ES-I3 (cell line): Measurements from ENCODE around the gene CHCHD3.

Source experiments
- H3K36me3 ChIP-seq: 2 replicates; pipeline ENCODE4 v1.6.1; 2013; ENCODE audit warnings: mild to moderate bottlenecking, low read length, control low read depth, moderate library complexity; ENCODE audit not compliant: insufficient read depth
- H3K4me1 ChIP-seq: 2 replicates; pipeline ENCODE4 v1.6.1; 2013; ENCODE audit warnings: mild to moderate bottlenecking, control low read depth, low read length; ENCODE audit not compliant: insufficient read depth
- H3K9ac ChIP-seq: 2 replicates; pipeline ENCODE4 v1.6.1; 2013; ENCODE audit warnings: low read depth, mild to moderate bottlenecking, low read length, moderate library complexity
- H3K9me3 ChIP-seq: 2 replicates; pipeline ENCODE4 v1.6.1; 2013; ENCODE audit warnings: mild to moderate bottlenecking, low read length, moderate library complexity; ENCODE audit not compliant: control insufficient read depth, insufficient read depth

Gene CHCHD3

GRCh38 chr7:132842478-132842877 is 239.4 kb downstream of the CHCHD3 start:
- H3K9ac ChIP-seq: no peak overlapping the region
- no peaks in the 10 kb centered on the region for H3K9me3 ChIP-seq
- H3K4me1 ChIP-seq: no peaks in the 10 kb centered on the region
- no peaks in the 10 kb centered on the region for H3K36me3 ChIP-seq

GRCh38 chr7:132840199-132840598 is 241.7 kb downstream of the CHCHD3 start:
- no peaks in the 10 kb centered on the region for H3K4me1 ChIP-seq
- H3K9me3 ChIP-seq: no peaks in the 10 kb centered on the region
- H3K9ac ChIP-seq: no peak overlapping the region
- H3K36me3 ChIP-seq: no peaks in the 10 kb centered on the region; the same call in 1 of the 2 replicates

- no peaks in the 10 kb centered on the region for H3K9me3 ChIP-seq
- H3K36me3 ChIP-seq: no peaks in the 10 kb centered on the region; the same call in 1 of the 2 replicates
- no peak overlapping the region for H3K9ac ChIP-seq
- H3K4me1 ChIP-seq: no peaks in the 10 kb centered on the region
Measured at GRCh38 chr7:132838313-132838712, 243.6 kb downstream of the CHCHD3 start.

GRCh38 chr7:132837529-132837928 is 244.4 kb downstream of the CHCHD3 start:
- no peaks in the 10 kb centered on the region for H3K9me3 ChIP-seq
- H3K4me1 ChIP-seq: no peaks in the 10 kb centered on the region
- no peak overlapping the region for H3K9ac ChIP-seq
- H3K36me3 ChIP-seq: no peaks in the 10 kb centered on the region; the same call in 1 of the 2 replicates

GRCh38 chr7:132836746-132837145 is 245.1 kb downstream of the CHCHD3 start:
- H3K9me3 ChIP-seq: no peaks in the 10 kb centered on the region
- H3K4me1 ChIP-seq: no peaks in the 10 kb centered on the region
- no peaks in the 10 kb centered on the region; the same call in 1 of the 2 replicates for H3K36me3 ChIP-seq
- no peak overlapping the region for H3K9ac ChIP-seq

- no peaks in the 10 kb centered on the region; the same call in 1 of the 2 replicates for H3K4me1 ChIP-seq
- H3K36me3 ChIP-seq: no peaks in the 10 kb centered on the region; the same call in 1 of the 2 replicates
- no peak overlapping the region for H3K9ac ChIP-seq
- H3K9me3 ChIP-seq: no peaks in the 10 kb centered on the region
Measured at GRCh38 chr7:132830941-132831340, 250.9 kb downstream of the CHCHD3 start.

GRCh38 chr7:132828502-132828901 is 253.4 kb downstream of the CHCHD3 start:
- Histone ChIP-seq H3K36me3 (no peaks in the 10 kb centered on the region), H3K9ac (no peak overlapping the region), H3K9me3 (no peaks in the 10 kb centered on the region), H3K4me1 (no peaks in the 10 kb centered on the region; the same call in 1 of the 2 replicates)

GRCh38 chr7:132825932-132826835 is 255.7 kb downstream of the CHCHD3 start:
- Histone ChIP-seq H3K9ac (no peak overlapping the region), H3K36me3 (no peaks in the 10 kb centered on the region), H3K9me3 (no peaks in the 10 kb centered on the region), H3K4me1 (no peaks in the 10 kb centered on the region; the same call in 1 of the 2 replicates)

- Histone ChIP-seq H3K36me3 (no peaks in the 10 kb centered on the region), H3K4me1 (no peaks in the 10 kb centered on the region; the same call in 1 of the 2 replicates), H3K9ac (no peak overlapping the region), H3K9me3 (no peaks in the 10 kb centered on the region)
Measured at GRCh38 chr7:132825222-132825621, 256.7 kb downstream of the CHCHD3 start.

- Histone ChIP-seq H3K4me1 (peaks cover 8% of the 10 kb centered on the region), H3K9me3 (no peaks in the 10 kb centered on the region), H3K9ac (no peak overlapping the region), H3K36me3 (no peaks in the 10 kb centered on the region)
Measured at GRCh38 chr7:132819648-132820047, 262.2 kb downstream of the CHCHD3 start.

- Histone ChIP-seq H3K4me1 (peaks cover 8% of the 10 kb centered on the region), H3K36me3 (no peaks in the 10 kb centered on the region), H3K9ac (no peak overlapping the region), H3K9me3 (no peaks in the 10 kb centered on the region)
Measured at GRCh38 chr7:132817949-132818348, 263.9 kb downstream of the CHCHD3 start.

- H3K36me3 ChIP-seq: no peaks in the 10 kb centered on the region
- H3K4me1 ChIP-seq: peaks cover 8% of the 10 kb centered on the region
- H3K9ac ChIP-seq: no peak overlapping the region
- H3K9me3 ChIP-seq: no peaks in the 10 kb centered on the region
Measured at GRCh38 chr7:132815696-132816311, 266.1 kb downstream of the CHCHD3 start.

- Histone ChIP-seq H3K9ac (no peak overlapping the region), H3K36me3 (no peaks in the 10 kb centered on the region), H3K4me1 (peaks cover 8% of the 10 kb centered on the region), H3K9me3 (no peaks in the 10 kb centered on the region)
Measured at GRCh38 chr7:132815130-132815529, 266.8 kb downstream of the CHCHD3 start.

GRCh38 chr7:132810561-132810960 is 271.3 kb downstream of the CHCHD3 start:
- Histone ChIP-seq H3K36me3 (no peaks in the 10 kb centered on the region), H3K9ac (no peak overlapping the region), H3K9me3 (no peaks in the 10 kb centered on the region), H3K4me1 (no peaks in the 10 kb centered on the region)

- no peaks in the 10 kb centered on the region for H3K36me3 ChIP-seq
- no peaks in the 10 kb centered on the region for H3K9me3 ChIP-seq
- H3K9ac ChIP-seq: no peak overlapping the region
- no peaks in the 10 kb centered on the region for H3K4me1 ChIP-seq
Measured at GRCh38 chr7:132806834-132807233, 275.1 kb downstream of the CHCHD3 start.
